SK-N-SH treated with all-trans-retinoic acid at 6 μM for 48 hours (cell line): ENCODE measurements around the gene HLA-C.

Source experiments
- CSDC2 ChIP-seq: fragments of 250-450 bp; sonication (Bioruptor Pico); IDR thresholded peaks from 2 replicates; pipeline ENCODE4 v1.5.0; 2020; ENCODE audit warnings: mild to moderate bottlenecking, moderate library complexity
- OSR1 ChIP-seq: fragments of 250-450 bp; sonication (Bioruptor Pico); IDR thresholded peaks from 2 replicates; pipeline ENCODE4 v1.8.0; 2022; ENCODE audit warnings: moderate library complexity, mild to moderate bottlenecking, inconsistent platforms
- PATZ1 ChIP-seq: fragments of 250-450 bp; sonication (Bioruptor Pico); IDR thresholded peaks from 2 replicates; pipeline ENCODE4 v1.8.0; 2020; ENCODE audit warnings: mild to moderate bottlenecking, moderate library complexity, borderline replicate concordance
- POU6F1 ChIP-seq: fragments of 250-450 bp; sonication (Bioruptor Pico); IDR thresholded peaks from 2 replicates; pipeline ENCODE4 v1.8.0; 2021; ENCODE audit warnings: low read depth, mild to moderate bottlenecking, moderate library complexity, borderline replicate concordance
- PPARA ChIP-seq: fragments of 250-450 bp; sonication (Bioruptor Pico); IDR thresholded peaks from 2 replicates; pipeline ENCODE4 v1.5.0; 2020; ENCODE audit warnings: mild to moderate bottlenecking, borderline replicate concordance
- RARB ChIP-seq: fragments of 250-450 bp; sonication (Bioruptor Pico); IDR thresholded peaks from 2 replicates; pipeline ENCODE4 v1.8.0; 2021; ENCODE audit warnings: mild to moderate bottlenecking, moderate library complexity
- TCF4 ChIP-seq: fragments of 250-450 bp; sonication (Bioruptor Pico); IDR thresholded peaks from 2 replicates; pipeline ENCODE4 v1.8.0; 2021; ENCODE audit warnings: mild to moderate bottlenecking, moderate library complexity, borderline replicate concordance
- TOX ChIP-seq: fragments of 250-450 bp; sonication (Bioruptor Pico); IDR thresholded peaks from 2 replicates; pipeline ENCODE4 v1.8.0; 2021; ENCODE audit warnings: mild to moderate bottlenecking, moderate library complexity, borderline replicate concordance
- TSHZ2 ChIP-seq: fragments of 250-450 bp; sonication (Bioruptor Pico); IDR thresholded peaks from 2 replicates; pipeline ENCODE4 v1.5.0; 2020; ENCODE audit warnings: mild to moderate bottlenecking, moderate library complexity
- ZNF565 ChIP-seq: fragments of 450-650 bp; formaldehyde crosslinking; conservative IDR thresholded peaks from 2 replicates; pipeline ENCODE4 v1.5.0; 2020; ENCODE audit warnings: low read depth, mild to moderate bottlenecking, moderate library complexity
- ZNF8 ChIP-seq: fragments of 450-650 bp; formaldehyde crosslinking; IDR thresholded peaks from 2 replicates; pipeline ENCODE4 v1.5.0; 2020; ENCODE audit warnings: mild to moderate bottlenecking, moderate library complexity
- TF ChIP-seq, protein P1 (sequence below): fragments of 250-450 bp; sonication (Bioruptor Pico); IDR thresholded peaks from 2 replicates; pipeline ENCODE4 v1.5.1; 2020; ENCODE audit warnings: low read depth, mild to moderate bottlenecking, moderate library complexity

GRCh38 chr6:31299511-31299910, 27.6 kb upstream of the HLA-C start:
- TF ChIP-seq TOX (CRISPR knock-in tag), result no peak
- TF ChIP-seq TSHZ2, result no peak
- no peak for TF ChIP-seq RARB (CRISPR knock-in tag)
- TF ChIP-seq POU6F1 (CRISPR knock-in tag), result no peak
- TF ChIP-seq, protein P1, sequence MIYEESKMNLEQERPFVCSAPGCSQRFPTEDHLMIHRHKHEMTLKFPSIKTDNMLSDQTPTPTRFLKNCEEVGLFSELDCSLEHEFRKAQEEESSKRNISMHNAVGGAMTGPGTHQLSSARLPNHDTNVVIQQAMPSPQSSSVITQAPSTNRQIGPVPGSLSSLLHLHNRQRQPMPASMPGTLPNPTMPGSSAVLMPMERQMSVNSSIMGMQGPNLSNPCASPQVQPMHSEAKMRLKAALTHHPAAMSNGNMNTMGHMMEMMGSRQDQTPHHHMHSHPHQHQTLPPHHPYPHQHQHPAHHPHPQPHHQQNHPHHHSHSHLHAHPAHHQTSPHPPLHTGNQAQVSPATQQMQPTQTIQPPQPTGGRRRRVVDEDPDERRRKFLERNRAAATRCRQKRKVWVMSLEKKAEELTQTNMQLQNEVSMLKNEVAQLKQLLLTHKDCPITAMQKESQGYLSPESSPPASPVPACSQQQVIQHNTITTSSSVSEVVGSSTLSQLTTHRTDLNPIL (CRISPR knock-in tag), result no peak
- TF ChIP-seq PATZ1 (CRISPR knock-in tag), result no peak
- no peak for TF ChIP-seq ZNF8 (CRISPR knock-in tag)
- no peak for TF ChIP-seq TCF4 (CRISPR knock-in tag)
- no peak for TF ChIP-seq CSDC2 (CRISPR knock-in tag)
- TF ChIP-seq ZNF565 (CRISPR knock-in tag), result no peak
- no peak for TF ChIP-seq PPARA (CRISPR knock-in tag)
- TF ChIP-seq OSR1 (CRISPR knock-in tag), result no peak
